ENCODE results near the gene KIAA0825. TPM values are rescaled to one million over a fixed set of nuclear protein-coding genes. Genes with fewer than 3 reads are reported as not detected.

The KIAA0825 gene
- total and polyA plus RNA-seq, 2 experiments from 2014 or later = 1.7 to 1.8 TPM

GRCh38 chr5:94276048-94276447 lies 342.4 kb downstream of the KIAA0825 start:
- Histone ChIP-seq H3F3A (replicated peaks; ENCODE audit: low read depth) (no peaks in the 10 kb centered on the region; the same call in 1 of the 2 replicates), H3K4me1 (ENCODE audit: insufficient read depth) (peaks cover 5% of the 10 kb centered on the region), H3K27ac (ENCODE audit: low read depth) (no peak overlapping the region), H3K4me3 (no peak overlapping the region), H3K4me2 (no peak overlapping the region), H4K20me1 (replicated peaks; ENCODE audit: insufficient read depth) (peaks cover 6% of the 10 kb centered on the region; the same call in 1 of the 2 replicates), H3K27me3 (ENCODE audit: insufficient read depth) (no peaks in the 10 kb centered on the region), H2AFZ (no peak overlapping the region), H3K36me3 (ENCODE audit: insufficient read depth) (no peaks in the 10 kb centered on the region), H3K9me2 (ENCODE audit: insufficient read depth) (no peaks in the 10 kb centered on the region), H3K79me2 (replicated peaks; ENCODE audit: insufficient read depth) (peaks cover 93% of the 10 kb centered on the region)
- H3K9me3 Mint-ChIP-seq = peaks cover 3% of the 10 kb centered on the region; the same call in 1 of the 3 replicates
- peaks cover 9% of the 10 kb centered on the region; the same call in 2 of the 3 replicates for H3K36me3 Mint-ChIP-seq (ENCODE audit: low read depth)
- no peak overlapping the region for H3K4me3 Mint-ChIP-seq
- H3K27ac Mint-ChIP-seq = no peak overlapping the region
- TF ChIP-seq CREB1 (CRISPR knock-in tag; IDR thresholded peaks at IDR 0.05; ENCODE audit: low read depth) = no peak
- DNase-seq (ENCODE audit: low spot score) (no peak), ATAC-seq (no peak)
- peaks cover 10% of the 10 kb centered on the region; the same call in 2 of the 3 replicates for H3K4me1 Mint-ChIP-seq
- peaks cover 1% of the 10 kb centered on the region for H3K27me3 Mint-ChIP-seq (ENCODE audit: insufficient read depth, low read depth, poor library complexity)

- no peak for DNase-seq (ENCODE audit: low spot score)
- Mint-ChIP-seq H3K4me1 (peaks cover 8% of the 10 kb centered on the region; the same call in 2 of the 3 replicates), H3K27me3 (ENCODE audit: insufficient read depth, low read depth, poor library complexity) (peaks cover 1% of the 10 kb centered on the region), H3K27ac (no peak overlapping the region), H3K4me3 (no peak overlapping the region), H3K36me3 (ENCODE audit: low read depth) (peaks cover 20% of the 10 kb centered on the region; the same call in 2 of the 3 replicates), H3K9me3 (peaks cover 8% of the 10 kb centered on the region; the same call in 2 of the 3 replicates)
- no peaks in the 10 kb centered on the region for H3K27me3 ChIP-seq (ENCODE audit: insufficient read depth)
- no peak overlapping the region for H3K4me2 ChIP-seq
- H3K9me2 ChIP-seq (ENCODE audit: insufficient read depth) = no peaks in the 10 kb centered on the region
- TF ChIP-seq EZH2phosphoT487 (IDR thresholded peaks at IDR 0.05; ENCODE audit: unreplicated experiment) = no peak
- H3K27ac ChIP-seq (ENCODE audit: low read depth) = no peak overlapping the region
- peaks cover 5% of the 10 kb centered on the region for H3K4me1 ChIP-seq (ENCODE audit: insufficient read depth)
- no peak overlapping the region for H2AFZ ChIP-seq
- no peaks in the 10 kb centered on the region for H3F3A ChIP-seq (replicated peaks; ENCODE audit: low read depth)
- H3K36me3 ChIP-seq (ENCODE audit: insufficient read depth) = no peaks in the 10 kb centered on the region
- peaks cover 95% of the 10 kb centered on the region for H3K79me2 ChIP-seq (replicated peaks; ENCODE audit: insufficient read depth)
- H3K4me3 ChIP-seq = no peak overlapping the region
- H4K20me1 ChIP-seq (replicated peaks; ENCODE audit: insufficient read depth) = peaks cover 6% of the 10 kb centered on the region; the same call in 1 of the 2 replicates
- ATAC-seq = no peak
These were observed 343.7 kb downstream of the KIAA0825 start for GRCh38 chr5:94274707-94275106.

GRCh38 chr5:94268226-94268625 lies 350.2 kb downstream of the KIAA0825 start:
- Histone ChIP-seq H2AFZ (no peak overlapping the region), H3F3A (replicated peaks; ENCODE audit: low read depth) (no peaks in the 10 kb centered on the region), H3K27ac (ENCODE audit: low read depth) (no peak overlapping the region), H3K9me2 (ENCODE audit: insufficient read depth) (no peaks in the 10 kb centered on the region), H4K20me1 (replicated peaks; ENCODE audit: insufficient read depth) (peaks cover 6% of the 10 kb centered on the region; the same call in 1 of the 2 replicates), H3K4me1 (ENCODE audit: insufficient read depth) (peaks cover 20% of the 10 kb centered on the region), H3K4me3 (no peak overlapping the region), H3K4me2 (no peak overlapping the region), H3K36me3 (ENCODE audit: insufficient read depth) (no peaks in the 10 kb centered on the region), H3K79me2 (replicated peaks; ENCODE audit: insufficient read depth) (peaks cover 97% of the 10 kb centered on the region), H3K27me3 (ENCODE audit: insufficient read depth) (no peaks in the 10 kb centered on the region)
- peaks cover 23% of the 10 kb centered on the region for H3K36me3 Mint-ChIP-seq (ENCODE audit: low read depth)
- DNase-seq (ENCODE audit: low spot score) (no peak), ATAC-seq (peak; percentile 60)
- no peak overlapping the region for H3K27ac Mint-ChIP-seq
- H3K27me3 Mint-ChIP-seq (ENCODE audit: insufficient read depth, low read depth, poor library complexity) = no peaks in the 10 kb centered on the region
- peaks cover 8% of the 10 kb centered on the region; the same call in 2 of the 3 replicates for H3K9me3 Mint-ChIP-seq
- H3K4me3 Mint-ChIP-seq = no peak overlapping the region
- peaks cover 13% of the 10 kb centered on the region for H3K4me1 Mint-ChIP-seq
- no peak for TF ChIP-seq POLR2AphosphoS5 (IDR thresholded peaks at IDR 0.05; ENCODE audit: low read depth)
- no peak for TF ChIP-seq EZH2 (IDR thresholded peaks at IDR 0.05; ENCODE audit: low read depth, unreplicated experiment)
- TF ChIP-seq ZNF331 (CRISPR knock-in tag; IDR thresholded peaks at IDR 0.05; ENCODE audit: low read depth) = no peak
- TF ChIP-seq NANOG (IDR thresholded peaks at IDR 0.05; ENCODE audit: borderline replicate concordance) = no peak
- TF ChIP-seq CTCF (conservative IDR thresholded peaks at IDR 0.05; ENCODE audit: low read depth in 2 of 2) = no peak
- TF ChIP-seq JUNB (IDR thresholded peaks at IDR 0.05; ENCODE audit: unreplicated experiment) = no peak
- no peak for TF ChIP-seq ZNF114 (CRISPR knock-in tag; IDR thresholded peaks at IDR 0.05)
- no peak for TF ChIP-seq REST (IDR thresholded peaks at IDR 0.05; ENCODE audit: unreplicated experiment)

Data from GM23338 (cell line).